NCI-H345 treated with DMSO at 0.1 percent for 48 hours (cell line): ENCODE data around the gene SYTL2.

ENCODE experiments used
- DNase-seq: peaks from one replicate; lab custom pipeline; 2025; ENCODE audit not compliant: unreplicated experiment; lab: John Stamatoyannopoulos, UW

The SYTL2 gene

DNA sequence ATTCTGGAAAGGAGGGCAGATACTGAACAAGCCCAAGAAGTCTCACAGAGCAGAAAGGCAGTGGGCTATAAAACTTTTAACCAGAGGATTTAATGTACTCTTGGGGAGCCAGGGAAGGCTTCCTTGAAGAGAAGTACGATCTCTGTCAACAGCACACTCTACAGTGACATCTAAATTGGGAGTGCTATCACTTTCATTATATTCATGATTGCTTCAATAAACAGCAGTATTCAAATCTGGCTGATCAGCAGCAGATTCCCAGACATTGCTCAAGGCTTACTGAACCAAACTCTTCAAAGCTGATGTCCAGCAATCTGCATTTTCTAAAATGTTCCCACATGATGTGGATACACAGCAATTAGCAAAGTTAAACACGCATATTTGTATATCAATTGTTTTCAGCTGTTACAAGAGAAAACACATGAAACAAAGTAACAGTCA lies 44.2 kb downstream of the SYTL2 start:
- no peak for DNase-seq

DNA sequence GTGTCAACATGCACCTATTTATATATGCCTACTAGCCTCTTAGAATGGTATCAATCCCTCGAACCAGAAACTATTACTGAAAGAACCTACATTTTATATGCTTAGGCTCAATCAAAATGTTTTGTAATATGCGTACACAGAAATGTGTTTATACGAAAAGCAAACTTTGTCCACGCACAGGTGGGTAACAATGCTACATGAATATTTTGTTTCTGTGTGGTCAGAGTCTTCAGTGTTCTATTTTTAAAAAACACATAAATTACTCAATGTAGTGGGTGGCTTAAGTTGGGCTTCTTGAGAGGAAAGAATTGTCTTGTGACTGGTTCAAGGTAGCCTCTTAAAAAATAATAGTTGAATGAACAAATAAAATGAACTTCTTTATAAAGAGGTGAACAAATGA lies 46.1 kb downstream of the SYTL2 start:
- no peak for DNase-seq

DNA sequence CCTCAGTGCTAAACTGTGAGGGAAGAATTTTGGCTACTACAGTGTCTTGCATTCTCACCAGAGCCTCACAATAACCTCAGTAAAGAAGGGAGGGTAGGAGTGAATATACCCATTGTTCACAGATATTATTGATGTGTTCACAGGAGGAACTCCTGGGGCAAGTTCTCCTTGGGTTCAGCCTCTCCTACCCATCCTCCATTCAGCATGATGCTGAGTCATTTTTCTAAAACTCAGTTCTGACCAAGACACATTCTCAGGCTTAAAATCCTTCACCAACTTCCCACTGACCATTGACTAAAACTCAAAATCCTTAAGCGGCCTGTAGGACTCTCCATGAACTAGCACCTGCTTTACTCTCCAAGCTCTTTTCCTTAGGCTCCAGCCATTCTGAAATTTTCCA lies 48.7 kb downstream of the SYTL2 start:
- DNase-seq, result no peak

DNA sequence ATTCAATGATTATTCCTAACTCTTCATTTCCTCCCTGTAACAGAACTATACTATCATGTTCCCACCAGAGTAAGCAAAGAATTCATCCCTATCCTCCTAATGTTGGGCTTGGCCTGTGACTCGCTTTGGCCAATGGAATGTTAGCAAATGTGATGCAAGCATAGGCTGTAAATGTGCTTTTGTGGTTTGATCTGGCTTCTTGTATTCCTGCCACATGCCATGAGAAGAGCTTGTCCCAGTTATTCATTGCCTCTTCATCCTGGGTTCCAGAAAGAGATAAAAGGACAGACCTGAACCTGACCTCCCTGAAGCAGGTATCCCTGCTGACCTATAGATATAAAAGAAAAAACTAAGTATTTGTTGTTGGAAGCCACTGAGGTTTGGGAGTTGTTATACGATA lies 51.0 kb downstream of the SYTL2 start:
- DNase-seq, result no peak

DNA sequence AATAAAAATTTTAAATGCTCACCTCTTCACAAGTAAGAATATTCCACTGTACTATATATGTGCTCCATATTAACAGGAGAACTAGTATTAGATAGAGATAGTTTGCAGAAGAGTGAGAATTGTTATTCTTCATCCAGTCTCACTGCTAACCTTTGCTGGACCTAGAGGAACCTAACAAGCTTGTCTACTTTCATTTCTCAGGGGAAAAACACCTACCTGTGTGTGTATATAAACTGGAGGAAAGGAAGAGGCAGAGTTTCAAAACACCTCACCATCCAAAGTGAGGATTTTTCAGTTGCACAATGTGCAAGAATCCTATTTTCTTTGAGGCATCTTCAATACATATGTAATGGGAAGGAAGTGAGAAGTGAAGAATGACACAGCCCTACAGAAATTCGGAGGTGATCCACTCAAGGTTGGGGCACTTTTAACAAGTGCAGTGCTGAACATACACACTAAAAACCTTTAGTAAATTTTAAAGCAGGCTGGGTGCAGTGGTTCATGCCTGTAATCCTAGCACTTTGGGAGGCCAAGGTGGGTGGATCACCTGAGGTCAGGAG lies 52.4 kb downstream of the SYTL2 start:
- no peak for DNase-seq

DNA sequence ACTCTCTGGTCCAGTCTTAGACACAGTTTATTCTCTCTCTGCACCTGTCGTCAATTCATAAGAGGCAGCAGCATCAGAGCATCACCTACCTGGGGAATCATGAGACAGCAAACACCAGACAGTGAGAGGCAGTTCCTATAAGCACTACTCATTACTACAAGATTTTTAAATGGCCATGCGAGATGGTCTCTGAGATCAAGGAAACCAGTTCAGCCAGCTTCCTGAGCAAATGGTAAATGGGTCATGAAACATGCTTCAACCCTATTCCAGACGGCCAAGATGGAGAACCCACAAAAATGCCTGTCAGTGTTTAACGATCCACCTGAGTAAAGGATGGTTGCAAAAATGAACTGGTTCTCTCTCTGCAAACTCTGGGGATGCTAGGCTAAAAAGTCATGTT lies 52.9 kb downstream of the SYTL2 start:
- no peak for DNase-seq

DNA sequence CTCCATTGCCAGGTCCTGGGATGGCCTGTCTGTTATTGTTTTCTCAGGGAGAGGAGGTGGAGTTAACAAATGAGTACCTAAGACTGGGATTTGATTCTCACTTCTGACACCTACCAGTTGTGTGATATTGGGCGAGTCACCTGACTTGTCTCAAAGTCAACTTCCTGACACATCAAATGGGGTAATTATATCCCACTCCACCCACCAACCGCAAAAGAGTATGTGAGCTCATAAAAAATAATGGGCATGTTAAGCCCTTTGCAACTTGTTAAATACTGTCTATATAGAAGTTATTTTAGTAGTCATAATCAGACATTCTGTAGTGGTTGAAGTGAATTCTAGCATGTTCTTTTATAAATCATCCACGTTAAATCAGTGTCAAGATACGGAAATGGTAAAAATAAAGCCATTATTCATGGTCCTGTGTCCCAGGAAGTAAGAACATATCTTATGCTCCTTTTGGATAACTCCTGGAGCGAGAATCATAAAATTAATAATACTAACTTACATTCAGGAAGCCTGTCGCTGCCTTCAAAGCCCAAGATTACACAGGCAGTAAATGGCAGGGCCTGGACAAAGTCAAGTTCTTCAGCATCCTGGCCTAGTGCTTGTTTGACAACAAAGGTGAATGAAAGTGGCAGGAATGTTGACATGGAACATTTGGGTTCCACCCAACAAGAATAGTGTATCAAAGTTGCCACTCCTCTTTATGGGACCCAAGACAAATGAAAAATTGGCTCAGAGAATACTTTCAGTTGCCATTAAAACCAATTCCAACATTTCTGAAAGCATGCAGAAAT lies 54.3 kb downstream of the SYTL2 start:
- DNase-seq, result no peak

- no peak for DNase-seq
Observed at GRCh38 chr11:85755701-85756100, 55.2 kb downstream of the SYTL2 start.

- DNase-seq, result no peak
Observed at GRCh38 chr11:85755285-85755684, 55.7 kb downstream of the SYTL2 start.

DNA sequence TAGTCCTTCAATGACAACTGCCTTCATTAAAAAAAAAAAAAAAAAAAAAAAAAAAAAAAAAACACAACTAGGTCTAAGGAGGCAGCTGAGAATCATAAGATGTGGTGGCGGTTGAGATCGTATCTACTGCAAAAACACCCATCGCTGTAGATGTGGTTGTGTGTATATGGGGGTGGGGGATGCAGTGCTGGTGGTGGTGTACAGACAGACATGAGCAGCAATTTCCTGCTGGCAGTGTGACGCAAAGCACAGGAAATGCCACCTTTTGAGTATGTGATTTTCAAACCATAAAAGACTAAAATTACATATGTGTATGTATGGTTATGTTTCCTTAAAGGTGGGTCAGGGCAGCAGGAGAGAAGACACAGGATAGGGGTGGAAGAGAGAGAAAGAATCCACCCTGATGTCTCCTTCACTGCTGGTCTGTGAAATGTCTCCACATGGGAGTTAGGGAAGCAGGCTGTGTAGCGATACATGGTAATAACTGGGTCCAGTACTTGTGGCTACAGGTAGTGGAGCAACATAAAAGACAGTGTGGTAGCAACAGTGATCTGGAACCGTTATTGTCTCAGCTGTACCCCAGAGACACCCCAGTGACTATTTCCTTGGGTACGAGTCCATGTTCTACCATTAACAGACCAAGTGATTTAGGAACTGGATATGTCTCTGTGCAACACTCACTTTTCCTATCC lies 57.9 kb downstream of the SYTL2 start:
- no peak for DNase-seq

GRCh38 chr11:85752201-85752889 lies 58.6 kb downstream of the SYTL2 start:
- DNase-seq, result no peak

- no peak for DNase-seq
Observed at GRCh38 chr11:85751724-85752123, 59.2 kb downstream of the SYTL2 start.

DNA sequence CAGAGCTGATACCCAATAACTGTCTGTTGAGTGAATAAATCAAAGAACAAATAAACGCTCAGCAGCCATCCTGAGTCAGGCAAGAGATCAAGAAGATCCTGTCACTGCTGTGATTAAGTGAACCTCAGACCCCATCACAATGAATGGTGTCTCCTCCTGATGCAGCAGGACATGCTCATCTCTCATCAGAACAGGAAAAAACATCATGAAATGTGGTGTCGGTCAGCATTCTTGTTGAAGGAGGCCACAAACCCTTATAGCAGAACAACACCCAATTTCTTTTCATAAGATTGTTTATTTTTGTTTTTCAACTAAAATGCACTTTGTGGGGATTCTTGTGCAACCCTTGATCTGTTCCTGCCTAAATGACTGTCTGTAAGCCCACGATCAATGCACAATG lies 60.3 kb downstream of the SYTL2 start:
- DNase-seq, result no peak

DNA sequence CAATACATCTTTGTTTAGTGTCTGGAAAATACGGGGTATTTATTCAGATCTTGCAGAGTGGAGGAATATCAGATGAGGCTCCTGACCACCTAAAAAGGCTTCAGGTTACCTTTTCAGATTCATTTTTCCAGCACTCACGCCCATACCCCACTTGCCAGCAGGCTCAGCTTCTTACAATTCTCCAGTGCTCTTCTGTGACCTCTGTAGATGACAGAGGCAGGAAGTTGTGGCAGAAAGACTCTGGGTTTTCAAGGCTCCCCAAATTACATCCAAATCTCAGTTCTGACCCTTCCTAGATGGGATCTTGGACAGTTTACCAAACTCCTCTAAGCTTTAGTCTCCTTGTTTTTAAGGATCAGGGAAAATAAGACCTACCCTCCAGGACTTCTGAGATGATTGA lies 61.1 kb downstream of the SYTL2 start:
- DNase-seq, result no peak

- no peak for DNase-seq
Observed at GRCh38 chr11:85749287-85749834, 61.6 kb downstream of the SYTL2 start.

GRCh38 chr11:85748455-85748891 lies 62.5 kb downstream of the SYTL2 start:
- DNase-seq, result no peak

DNA sequence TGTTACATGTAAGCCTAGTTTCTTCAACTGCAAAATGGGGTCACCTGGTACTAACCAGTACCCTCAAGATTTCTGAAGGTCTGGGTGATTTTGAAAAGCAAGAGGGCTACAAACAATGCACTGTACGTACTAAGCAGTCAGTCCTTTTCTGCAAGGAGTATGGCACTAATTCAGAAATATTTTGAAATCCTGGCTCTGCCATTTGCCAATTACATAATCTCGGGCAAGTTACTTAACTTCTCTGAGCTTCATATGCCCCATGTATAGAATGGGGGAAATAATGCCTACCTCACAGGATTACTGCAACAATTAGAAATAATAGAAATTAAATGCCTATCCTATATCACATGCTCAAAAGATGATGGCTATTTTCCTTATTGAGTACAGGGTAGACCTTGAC lies 64.3 kb downstream of the SYTL2 start:
- no peak for DNase-seq

- DNase-seq, result no peak
Observed at GRCh38 chr11:85745626-85746025, 65.3 kb downstream of the SYTL2 start.

DNA sequence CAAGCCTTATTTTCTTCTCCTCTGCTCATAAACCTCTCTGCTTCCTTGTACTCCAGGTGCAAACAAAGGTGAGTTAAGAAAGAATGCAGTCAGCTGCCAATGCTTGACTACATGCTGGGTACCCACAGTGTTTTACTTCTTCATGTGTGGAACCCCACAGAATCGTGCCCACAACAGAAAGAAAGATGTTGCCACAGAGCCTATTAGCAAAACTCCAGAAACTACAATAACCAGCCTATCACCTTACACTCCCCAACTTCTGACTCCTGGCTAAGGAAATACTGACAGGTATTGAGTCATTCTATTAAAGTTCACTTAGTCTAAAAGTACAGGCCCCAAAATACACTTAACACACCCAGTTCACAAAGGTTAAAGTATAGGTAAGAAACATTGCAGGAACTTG lies 68.1 kb downstream of the SYTL2 start:
- DNase-seq, result no peak

GRCh38 chr11:85742348-85742747 lies 68.6 kb downstream of the SYTL2 start:
- DNase-seq, result no peak
